Measurements from ENCODE around the gene KCNIP4. TPM values are rescaled to one million over a fixed set of nuclear protein-coding genes. Genes with fewer than 3 reads are reported as not detected.

KCNIP4 gene
- total RNA-seq, 1 experiment from 2014 or later, result 0.91 TPM

GRCh38 chr4:21451032-21451431 lies 497.5 kb downstream of the KCNIP4 start:
- no TSS peak for BruUV-seq (replicated peaks)
- ChIA-PET POLR2A (interaction anchor here (1.5 kb wide), 1 partner anchor 20 kb away, joined by 4 read pairs; no protein-coding TSS in a partner anchor), CTCF (interaction anchor here (0.6 kb wide), 2 partner anchors 17 to 675 kb away, joined by 3 to 4 read pairs; no protein-coding TSS in a partner anchor)
- no peak overlapping the region for H3K4me3 Mint-ChIP-seq (ENCODE audit: unreplicated experiment)
- H3K27me3 Mint-ChIP-seq (ENCODE audit: insufficient read depth, unreplicated experiment), result no peaks in the 10 kb centered on the region
- TF ChIP-seq CTCF (IDR thresholded peaks at IDR 0.05; ENCODE audit: unreplicated experiment), result no peak
- no peak overlapping the region for H3K27ac Mint-ChIP-seq (ENCODE audit: low read depth, unreplicated experiment)
- peak; percentile 67 for DNase-seq (ENCODE audit: unreplicated experiment)
- no peaks in the 10 kb centered on the region for H3K36me3 Mint-ChIP-seq (ENCODE audit: insufficient read depth, unreplicated experiment)
- intact Hi-C loops (cut with micrococcal nuclease), result no loop called here
- no peaks in the 10 kb centered on the region for H3K9me3 Mint-ChIP-seq (ENCODE audit: unreplicated experiment)
- peaks cover 30% of the 10 kb centered on the region for H3K4me1 Mint-ChIP-seq (ENCODE audit: insufficient read depth, unreplicated experiment)

GRCh38 chr4:21450331-21450730 lies 498.2 kb downstream of the KCNIP4 start:
- H3K27ac Mint-ChIP-seq (ENCODE audit: low read depth, unreplicated experiment), result no peak overlapping the region
- ChIA-PET CTCF (interaction anchor here (0.5 to 0.6 kb wide), 4 partner anchors 17 to 674 kb away, joined by 3 to 5 read pairs (median 4); no protein-coding TSS in a partner anchor), POLR2A (interaction anchor here (1.5 kb wide), 1 partner anchor 20 kb away, joined by 4 read pairs; no protein-coding TSS in a partner anchor)
- DNase-seq (ENCODE audit: unreplicated experiment), result no peak
- no peaks in the 10 kb centered on the region for H3K27me3 Mint-ChIP-seq (ENCODE audit: insufficient read depth, unreplicated experiment)
- intact Hi-C loops (cut with micrococcal nuclease), result no loop called here
- TF ChIP-seq CTCF (IDR thresholded peaks at IDR 0.05; ENCODE audit: unreplicated experiment), result no peak
- no TSS peak for BruUV-seq (replicated peaks)
- no peaks in the 10 kb centered on the region for H3K36me3 Mint-ChIP-seq (ENCODE audit: insufficient read depth, unreplicated experiment)
- peaks cover 30% of the 10 kb centered on the region for H3K4me1 Mint-ChIP-seq (ENCODE audit: insufficient read depth, unreplicated experiment)
- H3K9me3 Mint-ChIP-seq (ENCODE audit: unreplicated experiment), result no peaks in the 10 kb centered on the region
- H3K4me3 Mint-ChIP-seq (ENCODE audit: unreplicated experiment), result no peak overlapping the region

- Mint-ChIP-seq H3K4me3 (ENCODE audit: unreplicated experiment) (no peak overlapping the region), H3K27ac (ENCODE audit: low read depth, unreplicated experiment) (peak overlapping the region; percentile 36), H3K9me3 (ENCODE audit: unreplicated experiment) (no peaks in the 10 kb centered on the region), H3K27me3 (ENCODE audit: insufficient read depth, unreplicated experiment) (no peaks in the 10 kb centered on the region), H3K36me3 (ENCODE audit: insufficient read depth, unreplicated experiment) (no peaks in the 10 kb centered on the region), H3K4me1 (ENCODE audit: insufficient read depth, unreplicated experiment) (peaks cover 22% of the 10 kb centered on the region)
- ChIA-PET CTCF (interaction anchor here (0.6 to 2.1 kb wide), 5 partner anchors 11 to 259 kb away, joined by 3 to 9 read pairs (median 4); no protein-coding TSS in a partner anchor), POLR2A (interaction anchor here (0.5 to 1.3 kb wide), 6 partner anchors 9 to 275 kb away, joined by 3 to 4 read pairs (median 3); no protein-coding TSS in a partner anchor)
- TSS peak; percentile 62 for BruUV-seq (replicated peaks)
- intact Hi-C loops (cut with micrococcal nuclease), result no loop called here
- DNase-seq (ENCODE audit: unreplicated experiment), result peak; percentile 81
- TF ChIP-seq CTCF (IDR thresholded peaks at IDR 0.05; ENCODE audit: unreplicated experiment), result peak; percentile 26
Observed at GRCh38 chr4:21447301-21448054, 501.1 kb downstream of the KCNIP4 start.

- H3K4me3 Mint-ChIP-seq (ENCODE audit: unreplicated experiment), result no peak overlapping the region
- TF ChIP-seq CTCF (IDR thresholded peaks at IDR 0.05; ENCODE audit: unreplicated experiment), result no peak
- intact Hi-C loops (cut with micrococcal nuclease), result no loop called here
- DNase-seq (ENCODE audit: unreplicated experiment), result no peak
- CTCF ChIA-PET, result no interaction called here
- no peaks in the 10 kb centered on the region for H3K4me1 Mint-ChIP-seq (ENCODE audit: insufficient read depth, unreplicated experiment)
- H3K27ac Mint-ChIP-seq (ENCODE audit: low read depth, unreplicated experiment), result no peak overlapping the region
- BruUV-seq (replicated peaks), result no TSS peak
- H3K27me3 Mint-ChIP-seq (ENCODE audit: insufficient read depth, unreplicated experiment), result no peaks in the 10 kb centered on the region
- H3K9me3 Mint-ChIP-seq (ENCODE audit: unreplicated experiment), result no peaks in the 10 kb centered on the region
- H3K36me3 Mint-ChIP-seq (ENCODE audit: insufficient read depth, unreplicated experiment), result no peaks in the 10 kb centered on the region
- POLR2A ChIA-PET, result no interaction called here
Observed at GRCh38 chr4:21420166-21420565, 528.4 kb downstream of the KCNIP4 start.
